GM06990 (cell line): ENCODE results near the gene POU6F2.
"Not testable (repeated sequence)": the region's sequence is repeated elsewhere in the genome, so short reads cannot be mapped to it uniquely, and the experiment has no call there.

Experiments
- DNase-seq: peaks from one replicate; pipeline ENCODE4 v3.0.0-alpha.2; 2011; ENCODE audit not compliant: insufficient read length; ENCODE audit errors: extremely low read depth
- H3K27me3 ChIP-seq: replicated peaks from 2 replicates; pipeline ENCODE4 v1.6.0; 2011; ENCODE audit warnings: low read length; ENCODE audit not compliant: control insufficient read depth, insufficient read depth
- H3K36me3 ChIP-seq: 2 replicates; pipeline ENCODE4 v1.5.1; 2011; ENCODE audit warnings: low read length; ENCODE audit not compliant: control insufficient read depth, insufficient read depth
- H3K4me3 ChIP-seq: replicated peaks from 2 replicates; pipeline ENCODE4 v1.5.1; 2011; ENCODE audit warnings: low read depth, mild to moderate bottlenecking, control low read depth, low read length
- TF ChIP-seq, protein P1 (sequence below): IDR thresholded peaks from 2 replicates; pipeline ENCODE4 v1.5.1; 2011; ENCODE audit warnings: low read length, control low read depth, mild to moderate bottlenecking, inconsistent platforms; ENCODE audit not compliant: insufficient read depth, poor library complexity, severe bottlenecking

The POU6F2 gene

DNA sequence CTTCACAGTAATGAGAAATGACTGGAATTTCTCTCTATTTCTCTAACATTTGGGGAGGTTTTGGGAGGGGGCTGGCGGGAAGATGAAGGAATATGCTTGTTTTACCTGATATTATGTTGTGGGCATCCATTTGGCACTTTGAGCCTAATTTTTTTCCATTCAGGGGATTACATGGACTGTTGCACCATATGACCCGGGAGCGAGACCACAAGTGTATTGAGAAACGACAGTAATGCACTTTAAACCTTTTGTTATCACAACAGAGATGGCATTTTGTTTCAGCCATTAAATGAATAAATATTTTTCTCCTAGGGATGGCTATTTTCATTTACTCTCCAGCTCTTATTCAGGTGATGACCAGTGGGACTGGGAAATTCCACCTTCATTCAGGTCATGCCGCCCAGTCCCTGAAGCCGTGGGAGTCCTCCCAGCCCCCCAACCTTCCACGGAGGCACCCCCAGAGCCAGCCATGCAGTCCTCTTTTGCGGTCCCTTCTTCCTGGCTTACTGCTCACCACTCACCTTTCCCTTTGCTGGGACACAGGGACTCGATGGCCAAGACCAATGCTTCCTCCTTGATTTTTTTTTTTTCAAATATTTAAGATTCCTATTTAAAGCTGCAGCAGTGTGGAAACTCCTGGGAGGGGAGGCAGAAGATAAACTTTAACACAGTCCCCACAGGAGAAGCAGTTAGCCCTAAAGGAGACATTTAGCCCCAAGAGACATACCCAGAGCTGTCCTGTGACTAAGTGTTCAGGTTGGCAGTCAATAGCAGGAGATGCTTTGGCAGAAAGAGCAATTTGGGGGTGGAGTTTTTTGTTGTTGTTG lies 397.6 kb downstream of the POU6F2 start:
- DNase-seq, result no peak
- TF ChIP-seq, protein P1, sequence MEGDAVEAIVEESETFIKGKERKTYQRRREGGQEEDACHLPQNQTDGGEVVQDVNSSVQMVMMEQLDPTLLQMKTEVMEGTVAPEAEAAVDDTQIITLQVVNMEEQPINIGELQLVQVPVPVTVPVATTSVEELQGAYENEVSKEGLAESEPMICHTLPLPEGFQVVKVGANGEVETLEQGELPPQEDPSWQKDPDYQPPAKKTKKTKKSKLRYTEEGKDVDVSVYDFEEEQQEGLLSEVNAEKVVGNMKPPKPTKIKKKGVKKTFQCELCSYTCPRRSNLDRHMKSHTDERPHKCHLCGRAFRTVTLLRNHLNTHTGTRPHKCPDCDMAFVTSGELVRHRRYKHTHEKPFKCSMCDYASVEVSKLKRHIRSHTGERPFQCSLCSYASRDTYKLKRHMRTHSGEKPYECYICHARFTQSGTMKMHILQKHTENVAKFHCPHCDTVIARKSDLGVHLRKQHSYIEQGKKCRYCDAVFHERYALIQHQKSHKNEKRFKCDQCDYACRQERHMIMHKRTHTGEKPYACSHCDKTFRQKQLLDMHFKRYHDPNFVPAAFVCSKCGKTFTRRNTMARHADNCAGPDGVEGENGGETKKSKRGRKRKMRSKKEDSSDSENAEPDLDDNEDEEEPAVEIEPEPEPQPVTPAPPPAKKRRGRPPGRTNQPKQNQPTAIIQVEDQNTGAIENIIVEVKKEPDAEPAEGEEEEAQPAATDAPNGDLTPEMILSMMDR, result no peak
- Histone ChIP-seq H3K36me3 (no peaks in the 10 kb centered on the region), H3K4me3 (no peak overlapping the region), H3K27me3 (no peaks in the 10 kb centered on the region; the same call in none of the 2 replicates)

DNA sequence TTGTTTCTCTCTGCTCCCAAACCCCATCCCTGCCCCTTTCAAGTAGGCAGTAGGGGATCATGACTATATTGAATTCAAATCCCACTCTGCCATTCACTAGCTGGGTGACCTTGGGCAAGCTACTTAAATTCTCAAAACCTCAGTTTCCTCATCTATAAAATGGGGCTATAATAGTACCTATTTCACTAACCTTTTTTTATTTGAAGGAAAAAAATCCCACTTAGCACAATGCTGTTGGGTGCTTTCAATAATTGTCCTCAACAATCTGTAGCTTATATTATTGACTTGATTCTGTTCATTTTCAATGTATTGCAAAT lies 398.1 kb downstream of the POU6F2 start:
- TF ChIP-seq, protein P1, result no peak
- H3K27me3 ChIP-seq, result no peaks in the 10 kb centered on the region; the same call in none of the 2 replicates
- no peak overlapping the region for H3K4me3 ChIP-seq
- H3K36me3 ChIP-seq, result no peaks in the 10 kb centered on the region
- no peak for DNase-seq

DNA sequence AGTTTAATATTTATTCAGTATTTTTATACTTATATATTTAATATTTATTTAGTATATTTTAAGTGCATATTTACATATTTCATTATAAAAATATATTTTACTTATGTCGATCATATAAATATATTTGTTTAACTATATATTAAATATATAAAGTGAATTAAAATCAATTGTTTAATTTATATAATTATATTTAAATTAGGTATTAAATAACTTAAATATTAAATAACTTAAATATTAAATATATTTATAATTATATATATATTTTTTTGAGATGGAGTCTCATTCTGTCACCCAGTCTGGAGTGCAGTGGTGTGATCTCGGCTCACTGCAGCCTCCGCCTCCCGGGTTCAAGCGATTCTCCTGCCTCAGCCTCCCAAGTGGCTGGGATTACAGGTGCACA lies 399.2 kb downstream of the POU6F2 start:
- not testable (repeated sequence) for H3K27me3 ChIP-seq, H3K36me3 ChIP-seq, DNase-seq, H3K4me3 ChIP-seq

DNA sequence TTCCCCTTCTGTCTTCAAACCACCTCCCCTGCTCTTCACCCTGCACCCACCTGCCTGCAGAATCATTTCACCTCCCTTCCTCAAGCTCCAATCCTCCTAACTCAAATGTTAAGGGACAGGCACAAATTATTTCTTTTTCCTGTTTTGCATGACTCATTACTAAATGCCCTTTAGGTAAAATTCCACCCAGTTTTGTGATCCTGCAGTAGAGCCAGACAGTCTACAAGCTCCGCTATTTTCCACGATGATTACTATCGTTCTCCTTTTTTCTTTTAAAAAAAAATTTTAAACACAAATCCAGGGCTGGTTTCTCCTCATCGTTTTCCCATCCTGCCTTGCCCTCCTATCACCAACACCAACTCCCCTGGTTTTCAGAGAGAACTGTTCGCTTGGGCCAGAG lies 401.7 kb downstream of the POU6F2 start:
- TF ChIP-seq, protein P1, result no peak
- Histone ChIP-seq H3K27me3 (no peaks in the 10 kb centered on the region), H3K4me3 (no peak overlapping the region), H3K36me3 (no peaks in the 10 kb centered on the region)
- DNase-seq, result no peak

DNA sequence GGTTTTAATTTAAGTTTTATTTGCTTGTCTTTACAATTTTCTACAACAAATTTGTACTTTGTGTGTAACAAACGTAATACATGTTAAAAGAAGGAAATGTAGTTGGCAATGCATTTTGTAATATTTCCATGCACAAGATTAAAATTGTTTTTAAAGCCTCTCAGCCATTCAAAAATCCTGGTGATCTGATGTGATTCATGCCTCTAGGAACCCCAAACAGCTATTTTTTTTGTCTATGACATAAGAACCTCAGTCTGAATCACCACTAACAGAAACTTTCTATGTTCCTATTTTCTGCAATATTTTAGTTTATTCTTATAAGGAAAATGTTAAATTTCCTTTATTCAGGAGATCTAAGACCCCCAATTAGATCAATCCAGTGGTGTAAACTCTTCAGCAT lies 405.4 kb downstream of the POU6F2 start:
- TF ChIP-seq, protein P1, result no peak
- Histone ChIP-seq H3K27me3 (no peaks in the 10 kb centered on the region), H3K36me3 (no peaks in the 10 kb centered on the region), H3K4me3 (no peak overlapping the region)
- no peak for DNase-seq

DNA sequence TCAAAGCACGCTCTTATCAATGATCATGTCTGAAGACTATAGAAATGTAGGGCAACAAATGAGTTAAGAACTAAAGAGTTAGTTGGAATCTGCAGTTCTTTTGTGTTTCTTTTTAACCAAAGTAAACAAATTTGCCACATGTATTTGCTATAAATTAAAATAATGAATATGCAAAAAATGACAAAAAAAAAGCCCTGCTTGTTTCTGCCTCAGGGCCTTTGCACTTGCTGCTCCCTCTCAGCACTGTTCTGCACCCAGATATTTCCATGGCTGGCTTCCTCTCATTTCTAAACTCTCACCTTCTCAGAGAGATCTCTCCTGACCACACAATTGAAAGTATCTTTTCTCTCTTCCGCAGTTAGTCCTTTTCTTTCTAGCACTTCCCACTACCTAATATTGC lies 406.7 kb downstream of the POU6F2 start:
- no peaks in the 10 kb centered on the region for H3K27me3 ChIP-seq
- H3K36me3 ChIP-seq, result no peaks in the 10 kb centered on the region
- DNase-seq, result no peak
- H3K4me3 ChIP-seq, result no peak overlapping the region
- TF ChIP-seq, protein P1, result no peak
